Peyer's patch (tissue), 4 donors: ENCODE measurements around the gene LAMA1. TPM values are rescaled to one million over a fixed set of nuclear protein-coding genes. Genes with fewer than 3 reads are reported as not detected.

Experiments used
- DNase-seq, 3 donors: peaks; one replicate each; pipeline ENCODE4 v3.0.0-alpha.2; 2017 to 2019
- H3K27ac ChIP-seq, 4 donors: fragments of 200-600 bp; sonication (generic); one replicate each; pipeline ENCODE4 v1.5.1; 2016 to 2019
- H3K27me3 ChIP-seq, 2 donors: fragments of 200-600 bp; sonication (generic); one replicate each; pipeline ENCODE4 v1.5.1; 2019
- H3K36me3 ChIP-seq, 3 donors: fragments of 200-600 bp; sonication (generic); one replicate each; pipeline ENCODE4 v1.5.1; 2016 to 2019
- H3K4me1 ChIP-seq, 4 donors: fragments of 200-600 bp; sonication (generic); one replicate each; pipeline ENCODE4 v1.5.1; 2016 to 2019
- H3K4me3 ChIP-seq, 4 donors: fragments of 200-600 bp; sonication (generic); 1 replicate in 3 of 4; 2 replicates in 1 of 4; pipeline ENCODE4 v1.5.1; 2016 to 2019; ENCODE audit warnings: mild to moderate bottlenecking in 1 of 4
- H3K9me3 ChIP-seq, 4 donors: fragments of 200-600 bp; sonication (generic); one replicate each; pipeline ENCODE4 v1.5.1; 2016 to 2019; ENCODE audit warnings: mild to moderate bottlenecking in 1 of 4
- POLR2A ChIP-seq, 2 donors: fragments of 450-650 bp; IDR thresholded peaks; one replicate each; pipeline ENCODE4 v1.5.1; 2017; ENCODE audit warnings: antibody characterized with exemption in 2 of 2, mild to moderate bottlenecking in 2 of 2, moderate library complexity in 2 of 2
- total RNA-seq, 4 donors: library from RNA; depleted of rRNA; stranded (reverse); fragments of >200 nt; gene quantifications; one replicate each; pipeline ENCODE4 v1.1.0, GENCODE V29; 2016
- TF ChIP-seq, protein P1 (sequence below), 6 experiments: fragments of 450-650 bp in 4 of 6; fragments of 200-600 bp in 2 of 6; sonication (generic) in 1 of 6; IDR thresholded peaks; one replicate each; pipeline ENCODE4 v1.5.1; 2017 to 2019; ENCODE audit warnings: antibody characterized with exemption in 6 of 6, mild to moderate bottlenecking in 3 of 6, moderate library complexity in 1 of 6

LAMA1 gene
- total RNA-seq, 4 donors from 2014 or later = 1.8 to 3.5 (median 2.2) TPM; not detected in 1

GRCh38 chr18:7020995-7021777, 96.4 kb downstream of the LAMA1 start:
- TF ChIP-seq POLR2A (IDR thresholded peaks at IDR 0.05) = no peak
- TF ChIP-seq, protein P1, sequence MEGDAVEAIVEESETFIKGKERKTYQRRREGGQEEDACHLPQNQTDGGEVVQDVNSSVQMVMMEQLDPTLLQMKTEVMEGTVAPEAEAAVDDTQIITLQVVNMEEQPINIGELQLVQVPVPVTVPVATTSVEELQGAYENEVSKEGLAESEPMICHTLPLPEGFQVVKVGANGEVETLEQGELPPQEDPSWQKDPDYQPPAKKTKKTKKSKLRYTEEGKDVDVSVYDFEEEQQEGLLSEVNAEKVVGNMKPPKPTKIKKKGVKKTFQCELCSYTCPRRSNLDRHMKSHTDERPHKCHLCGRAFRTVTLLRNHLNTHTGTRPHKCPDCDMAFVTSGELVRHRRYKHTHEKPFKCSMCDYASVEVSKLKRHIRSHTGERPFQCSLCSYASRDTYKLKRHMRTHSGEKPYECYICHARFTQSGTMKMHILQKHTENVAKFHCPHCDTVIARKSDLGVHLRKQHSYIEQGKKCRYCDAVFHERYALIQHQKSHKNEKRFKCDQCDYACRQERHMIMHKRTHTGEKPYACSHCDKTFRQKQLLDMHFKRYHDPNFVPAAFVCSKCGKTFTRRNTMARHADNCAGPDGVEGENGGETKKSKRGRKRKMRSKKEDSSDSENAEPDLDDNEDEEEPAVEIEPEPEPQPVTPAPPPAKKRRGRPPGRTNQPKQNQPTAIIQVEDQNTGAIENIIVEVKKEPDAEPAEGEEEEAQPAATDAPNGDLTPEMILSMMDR (IDR thresholded peaks at IDR 0.05) = no peak
- no peaks in the 10 kb centered on the region for H3K36me3 ChIP-seq
- H3K4me3 ChIP-seq = no peak overlapping the region
- H3K4me1 ChIP-seq = no peaks in the 10 kb centered on the region
- no peak overlapping the region for H3K27ac ChIP-seq
- no peak for DNase-seq
- no peaks in the 10 kb centered on the region for H3K9me3 ChIP-seq
- no peaks in the 10 kb centered on the region for H3K27me3 ChIP-seq

- Histone ChIP-seq H3K4me1 (no peaks in the 10 kb centered on the region), H3K9me3 (no peaks in the 10 kb centered on the region), H3K4me3 (no peak overlapping the region), H3K36me3 (no peaks in the 10 kb centered on the region), H3K27ac (no peak overlapping the region), H3K27me3 (no peaks in the 10 kb centered on the region)
- no peak for TF ChIP-seq POLR2A (IDR thresholded peaks at IDR 0.05)
- TF ChIP-seq, protein P1 (IDR thresholded peaks at IDR 0.05) = no peak
- no peak for DNase-seq
These were observed 100.6 kb downstream of the LAMA1 start for GRCh38 chr18:7017013-7017412.

DNA sequence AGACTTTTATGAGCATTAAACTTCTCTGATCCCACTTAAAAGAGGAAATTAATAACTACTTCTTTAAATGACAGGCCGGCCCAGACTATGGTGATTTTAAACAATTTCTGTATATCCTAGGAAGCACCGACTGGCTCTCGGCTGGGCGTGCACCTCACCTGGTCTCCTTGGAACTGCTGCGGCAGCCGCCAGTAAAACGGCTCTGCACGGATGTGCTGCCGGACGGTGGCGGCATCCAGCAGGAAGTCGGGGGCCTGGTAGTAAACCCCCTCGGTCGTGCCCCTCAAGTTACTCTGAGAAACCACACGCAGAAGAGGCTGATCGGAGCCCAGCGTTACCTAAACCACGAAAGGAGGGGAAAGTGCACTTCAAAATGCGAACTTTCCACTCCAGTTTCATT, 106.5 kb downstream of the LAMA1 start:
- Histone ChIP-seq H3K27me3 (no peaks in the 10 kb centered on the region), H3K36me3 (no peaks in the 10 kb centered on the region), H3K4me1 (no peaks in the 10 kb centered on the region), H3K4me3 (no peak overlapping the region), H3K9me3 (no peaks in the 10 kb centered on the region), H3K27ac (no peak overlapping the region)
- TF ChIP-seq POLR2A (IDR thresholded peaks at IDR 0.05) = no peak
- TF ChIP-seq, protein P1 (IDR thresholded peaks at IDR 0.05) = no peak
- no peak for DNase-seq

DNA sequence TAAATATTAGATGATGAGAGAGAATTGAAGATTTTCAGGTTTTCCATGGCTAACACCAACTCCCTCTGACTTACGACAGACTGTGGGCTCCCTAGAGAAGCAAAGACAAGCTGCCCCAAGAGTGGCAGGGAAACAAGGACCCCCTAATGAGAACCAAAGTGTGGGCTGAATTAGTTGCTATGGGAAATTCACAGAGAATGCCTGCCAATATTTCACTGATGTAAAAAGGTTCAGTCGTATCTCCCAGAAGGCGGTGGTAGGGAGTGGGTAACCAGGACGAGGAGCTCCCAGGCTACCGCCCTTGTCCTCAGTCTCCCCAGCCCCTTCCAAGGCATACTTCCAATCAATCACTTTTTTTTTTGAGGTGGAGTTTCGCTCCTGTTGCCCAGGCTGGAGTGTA, 113.6 kb downstream of the LAMA1 start:
- Histone ChIP-seq H3K4me1 (no peaks in the 10 kb centered on the region), H3K9me3 (no peaks in the 10 kb centered on the region), H3K36me3 (no peaks in the 10 kb centered on the region), H3K27ac (no peak overlapping the region), H3K4me3 (no peak overlapping the region), H3K27me3 (no peaks in the 10 kb centered on the region)
- TF ChIP-seq POLR2A (IDR thresholded peaks at IDR 0.05) = no peak
- TF ChIP-seq, protein P1 (IDR thresholded peaks at IDR 0.05) = no peak
- no peak for DNase-seq

DNA sequence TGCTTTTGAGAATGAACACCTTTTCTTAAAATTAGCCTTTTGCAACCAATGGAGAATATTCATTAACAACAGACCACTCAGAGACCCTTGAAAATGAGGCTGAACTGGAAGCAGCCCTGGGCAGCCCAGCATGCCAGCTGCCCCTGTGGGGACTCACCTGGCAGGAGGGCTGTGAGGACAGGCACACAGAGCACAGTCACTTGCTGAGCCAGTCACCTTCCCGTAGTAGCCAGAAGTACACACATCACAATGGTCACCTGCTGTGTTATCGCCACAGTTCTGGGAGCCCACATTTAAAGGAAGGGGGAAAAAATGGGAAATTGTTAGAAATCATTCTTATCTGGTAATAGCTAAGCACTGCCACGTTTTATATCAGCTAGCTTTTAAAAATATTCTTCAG, 115.5 kb downstream of the LAMA1 start:
- Histone ChIP-seq H3K4me3 (no peak overlapping the region), H3K27me3 (no peaks in the 10 kb centered on the region), H3K27ac (no peak overlapping the region), H3K36me3 (no peaks in the 10 kb centered on the region), H3K9me3 (no peaks in the 10 kb centered on the region), H3K4me1 (no peaks in the 10 kb centered on the region)
- no peak for TF ChIP-seq POLR2A (IDR thresholded peaks at IDR 0.05)
- TF ChIP-seq, protein P1 (IDR thresholded peaks at IDR 0.05) = no peak
- DNase-seq = no peak
